Fibroblast of upper back skin (primary cell): ENCODE data around the gene PKNOX1.
"Not testable (repeated sequence)": the region's sequence is repeated elsewhere in the genome, so short reads cannot be mapped to it uniquely, and the experiment has no call there.

ENCODE experiments used
- DNase-seq: peaks from one replicate; pipeline ENCODE4 v3.0.0-alpha.2; 2013

Gene PKNOX1

GRCh38 chr21:43062955-43063664 lies 88.7 kb downstream of the PKNOX1 start:
- DNase-seq: not testable (repeated sequence)

- not testable (repeated sequence) for DNase-seq
Measured at GRCh38 chr21:43064265-43064917, 90.0 kb downstream of the PKNOX1 start.

GRCh38 chr21:43065991-43066390 lies 91.6 kb downstream of the PKNOX1 start:
- not testable (repeated sequence) for DNase-seq

- DNase-seq: not testable (repeated sequence)
Measured at GRCh38 chr21:43066690-43067089, 92.3 kb downstream of the PKNOX1 start.

GRCh38 chr21:43068065-43068464 lies 93.7 kb downstream of the PKNOX1 start:
- DNase-seq: not testable (repeated sequence)

- DNase-seq: not testable (repeated sequence)
Measured at GRCh38 chr21:43069682-43070081, 95.3 kb downstream of the PKNOX1 start.

- not testable (repeated sequence) for DNase-seq
Measured at GRCh38 chr21:43072742-43073141, 98.4 kb downstream of the PKNOX1 start.

- not testable (repeated sequence) for DNase-seq
Measured at GRCh38 chr21:43074401-43075169, 100.2 kb downstream of the PKNOX1 start.

- not testable (repeated sequence) for DNase-seq
Measured at GRCh38 chr21:43075170-43076022, 101.0 kb downstream of the PKNOX1 start, which contains the start of gene CBS. TSS of gene CBS (minus strand) at chr21:43075835. CDS start at chr21:43072193, 3,642 bp downstream.

- DNase-seq: not testable (repeated sequence)
Measured at GRCh38 chr21:43076023-43076637, 101.8 kb downstream of the PKNOX1 start.

GRCh38 chr21:43076643-43077042 lies 102.3 kb downstream of the PKNOX1 start:
- not testable (repeated sequence) for DNase-seq

GRCh38 chr21:43082587-43083300 lies 108.4 kb downstream of the PKNOX1 start:
- DNase-seq: not testable (repeated sequence)
